Caki2 (cell line): ENCODE results near the gene WDR43. TPM values are rescaled to one million over a fixed set of nuclear protein-coding genes. Genes with fewer than 3 reads are reported as not detected.

ENCODE experiments used
- DNase-seq: peaks from one replicate; pipeline ENCODE4 v3.0.0-alpha.2; 2015; ENCODE audit warnings: low read depth
- in situ Hi-C: cut with HindIII; loops from 2 replicates; pipeline ENCODE4 v1.10.0; 2016; ENCODE audit warnings: low sequenced_read_pairs, low pct_unique_long_range_greater_than_20kb, mixed read lengths
- total RNA-seq: library from RNA; depleted of rRNA; stranded (reverse); fragments of >200 nt; shearing (Covaris generic); gene quantifications from 2 replicates; pipeline ENCODE4 v1.2.3, GENCODE V29; 2014; ENCODE audit warnings: low replicate concordance

The WDR43 gene
- total RNA-seq, 1 experiment from 2014 or later = 53.8 TPM

GRCh38 chr2:28979576-28980366 is 85.3 kb downstream of the WDR43 start:
- in situ Hi-C loops = no loop called here
- no peak for DNase-seq

DNA sequence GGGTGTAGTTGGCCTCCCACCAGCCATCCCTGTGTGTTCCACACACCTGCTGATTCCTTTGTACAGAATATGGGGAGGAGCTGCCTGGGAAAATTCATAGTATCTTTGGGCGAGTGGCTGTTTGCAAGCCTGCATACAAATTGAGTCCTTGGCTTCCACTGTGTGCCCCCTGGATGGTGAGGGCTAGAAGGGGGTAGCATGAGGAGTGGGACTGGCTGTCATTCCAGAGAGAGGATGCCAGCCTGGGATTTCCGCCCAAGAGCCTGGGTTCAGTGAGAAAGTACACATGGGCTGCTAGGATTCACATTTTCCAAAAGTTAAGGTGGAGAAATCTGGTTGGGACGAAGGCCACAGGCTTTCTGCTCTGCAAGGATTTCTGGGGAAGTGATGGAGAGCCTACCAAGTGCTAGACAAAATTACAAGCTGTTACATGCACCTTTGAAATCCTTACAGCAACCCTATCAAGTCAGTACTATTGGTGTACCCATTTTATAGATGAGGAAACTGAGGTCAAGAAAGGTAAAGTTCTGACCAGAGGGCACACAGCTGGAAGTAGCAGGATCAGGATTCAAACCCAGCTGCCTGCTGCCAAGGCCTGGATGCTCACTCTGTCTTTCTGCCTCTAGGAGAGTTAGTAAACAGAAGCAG is 86.0 kb downstream of the WDR43 start:
- in situ Hi-C loops = no loop called here

GRCh38 chr2:28981016-28981441 is 86.6 kb downstream of the WDR43 start, which contains the start of gene TOGARAM2:
TSS of gene TOGARAM2 (plus strand) at chr2:28981298. CDS start at chr2:28994835, 13,537 bp downstream.
- DNase-seq = no peak
- in situ Hi-C loops = no loop called here

More for the DNA sequence above, 86.0 kb downstream of the WDR43 start:
- no peak for DNase-seq

- no peak for DNase-seq
- in situ Hi-C loops = no loop called here
Measured at GRCh38 chr2:28981620-28982376, 87.3 kb downstream of the WDR43 start.

- in situ Hi-C loops = no loop called here
- no peak for DNase-seq
Measured at GRCh38 chr2:28982381-28982950, 88.0 kb downstream of the WDR43 start.

GRCh38 chr2:28986429-28986828 is 92.0 kb downstream of the WDR43 start:
- DNase-seq = no peak
- in situ Hi-C loops = no loop called here

GRCh38 chr2:28989973-28990372 is 95.5 kb downstream of the WDR43 start:
- in situ Hi-C loops = no loop called here
- no peak for DNase-seq

GRCh38 chr2:28990445-28990844 is 96.0 kb downstream of the WDR43 start:
- in situ Hi-C loops = no loop called here
- DNase-seq = no peak

GRCh38 chr2:28991021-28991420 is 96.6 kb downstream of the WDR43 start:
- DNase-seq = no peak
- in situ Hi-C loops = no loop called here

DNA sequence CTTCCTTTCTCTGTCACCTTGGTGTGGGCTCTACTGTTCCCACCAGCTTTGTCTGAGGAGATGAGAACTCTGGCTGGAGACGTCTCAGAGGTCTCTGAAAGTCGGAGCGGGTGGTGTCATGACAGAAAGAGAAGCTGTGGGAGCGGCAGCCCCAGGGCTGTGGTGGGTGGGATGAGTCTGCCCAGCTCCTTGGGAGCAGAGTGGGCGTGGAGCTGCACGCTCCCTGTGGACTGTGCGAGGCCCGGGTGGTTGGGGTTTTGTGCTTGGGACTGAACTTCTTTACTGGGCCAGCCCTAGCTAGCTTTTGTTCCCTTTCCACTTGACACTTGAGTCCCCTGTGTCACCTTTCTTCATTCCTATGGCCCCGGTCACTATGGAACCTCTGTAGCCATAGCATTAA is 97.0 kb downstream of the WDR43 start:
- DNase-seq = no peak
- in situ Hi-C loops = no loop called here

GRCh38 chr2:28993206-28993960 is 98.9 kb downstream of the WDR43 start:
- no peak for DNase-seq
- in situ Hi-C loops = no loop called here

GRCh38 chr2:28994074-28994473 is 99.6 kb downstream of the WDR43 start:
- in situ Hi-C loops = no loop called here
- no peak for DNase-seq

DNA sequence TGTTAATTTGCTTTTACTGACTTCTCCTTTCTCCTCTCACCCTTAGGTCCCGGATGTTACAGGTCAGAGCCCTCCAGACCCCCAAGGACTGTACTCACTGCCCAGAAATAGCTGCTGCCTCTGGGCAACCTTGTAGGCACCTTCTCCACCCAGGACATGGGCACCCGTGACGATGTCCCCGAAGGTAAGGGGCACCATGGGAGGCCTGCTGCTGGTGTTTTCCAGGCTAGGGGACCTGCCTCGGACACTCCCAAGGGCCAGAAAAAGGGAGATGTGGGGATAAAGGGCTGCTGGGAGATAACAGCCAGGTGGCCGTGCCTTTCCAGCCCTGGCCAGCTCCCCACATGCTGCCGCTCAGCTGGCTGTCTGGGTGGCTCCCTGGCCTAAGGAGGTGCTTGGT is 100.2 kb downstream of the WDR43 start:
- no peak for DNase-seq
- in situ Hi-C loops = no loop called here

DNA sequence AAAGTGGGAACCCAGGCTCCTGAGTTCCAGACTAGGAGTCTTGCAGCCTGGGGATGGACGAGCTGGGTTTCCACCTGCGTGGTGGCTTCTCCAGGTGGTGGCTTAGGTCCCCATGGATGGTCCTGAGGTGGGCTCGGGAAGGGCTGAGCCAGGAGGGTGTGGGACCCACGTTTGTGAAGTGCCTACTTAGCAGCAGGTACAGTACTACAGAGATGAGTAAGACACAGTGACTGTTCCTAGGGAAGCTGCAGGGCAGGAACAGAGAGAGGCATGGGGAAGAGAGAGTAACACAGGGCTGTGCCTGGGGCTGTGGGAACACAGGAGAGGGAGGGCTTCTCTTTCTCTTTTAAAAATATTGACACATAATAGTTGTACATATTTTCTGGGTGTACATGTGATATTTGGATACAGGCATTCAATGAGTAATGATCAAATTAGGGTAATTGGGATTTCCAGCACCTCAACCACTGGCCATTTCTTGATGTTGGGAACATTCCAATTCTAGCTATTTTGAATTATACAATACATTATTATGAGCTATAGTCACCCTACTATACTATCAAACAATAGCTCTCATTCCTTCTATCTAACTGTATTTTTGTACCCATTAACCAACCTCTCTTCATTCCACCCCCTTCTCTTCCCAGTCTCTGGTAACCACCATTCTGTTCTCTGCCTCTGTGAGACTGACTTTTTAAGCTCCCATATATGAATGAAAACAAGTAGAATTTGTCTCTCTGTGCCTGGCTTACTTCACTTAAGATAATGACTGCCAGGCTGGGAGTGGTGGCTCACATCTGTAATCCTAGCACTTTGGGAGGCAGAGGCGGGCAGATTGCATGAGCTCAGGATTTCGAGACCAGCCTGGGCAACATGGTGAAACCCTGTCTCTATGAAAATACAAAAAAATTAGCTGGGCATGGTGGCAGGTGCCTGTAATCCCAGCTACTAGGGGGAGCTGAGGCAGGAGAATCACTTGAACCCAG is 101.6 kb downstream of the WDR43 start:
- in situ Hi-C loops = no loop called here
- no peak for DNase-seq

DNA sequence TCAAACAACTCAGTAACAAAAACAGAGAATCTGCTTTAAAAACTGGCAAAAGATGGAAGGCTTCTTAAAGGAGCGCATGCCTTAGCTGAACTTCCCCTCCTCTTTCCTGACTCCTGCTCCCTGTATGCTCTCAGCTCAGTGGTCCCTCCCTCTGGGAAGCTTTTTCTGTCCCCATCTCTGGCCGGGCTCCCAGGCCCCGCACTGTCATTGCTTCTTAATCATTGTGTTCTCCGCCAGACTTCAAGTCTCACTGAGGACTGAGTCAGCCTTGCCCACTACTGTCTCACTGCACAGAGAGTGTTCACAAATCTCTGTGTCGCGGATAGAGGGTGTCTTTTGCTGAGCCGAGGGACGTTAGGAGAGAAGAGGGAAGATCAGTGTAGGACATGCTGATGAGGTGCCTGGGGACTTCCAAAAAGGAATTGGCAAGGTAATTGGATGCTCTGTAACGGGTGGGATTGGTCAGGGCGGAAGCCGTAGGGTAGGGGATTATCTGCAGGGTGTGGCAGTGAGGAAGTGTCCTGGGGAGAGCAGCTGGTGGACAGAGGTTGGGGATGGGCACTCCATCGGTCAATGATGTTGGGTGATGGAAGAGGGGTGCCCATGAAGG is 102.9 kb downstream of the WDR43 start:
- no peak for DNase-seq
- in situ Hi-C loops = no loop called here
